Hepatocyte (in vitro differentiated cells): ENCODE results near the gene TNFRSF6B. TPM values are rescaled to one million over a fixed set of nuclear protein-coding genes. Genes with fewer than 3 reads are reported as not detected.

Source experiments
- DNase-seq: peaks from one replicate; pipeline ENCODE4 v3.0.0-alpha.2; 2016; ENCODE audit warnings: low spot score
- H2AFZ ChIP-seq: fragments of 200-600 bp; sonication (generic); 2 replicates; pipeline ENCODE4 v1.6.0; 2016; ENCODE audit warnings: antibody characterized with exemption, mild to moderate bottlenecking
- H3K27ac ChIP-seq: fragments of 200-600 bp; sonication (generic); 2 replicates; pipeline ENCODE4 v1.5.1; 2016; ENCODE audit warnings: mild to moderate bottlenecking
- H3K27me3 ChIP-seq: fragments of 200-600 bp; sonication (generic); 2 replicates; pipeline ENCODE4 v1.6.1; 2016
- H3K36me3 ChIP-seq: fragments of 200-600 bp; sonication (generic); replicated peaks from 2 replicates; pipeline ENCODE4 v1.5.1; 2016; ENCODE audit warnings: low read depth; ENCODE audit not compliant: insufficient read depth
- H3K4me1 ChIP-seq: fragments of 200-600 bp; sonication (generic); 2 replicates; pipeline ENCODE4 v1.5.1; 2016; ENCODE audit warnings: mild to moderate bottlenecking, moderate library complexity; ENCODE audit not compliant: insufficient read depth
- H3K4me2 ChIP-seq: fragments of 200-600 bp; sonication (generic); 2 replicates; pipeline ENCODE4 v1.6.0; 2016
- H3K4me3 ChIP-seq: fragments of 200-600 bp; sonication (generic); 2 replicates; pipeline ENCODE4 v1.5.1; 2016; ENCODE audit warnings: mild to moderate bottlenecking
- H3K79me2 ChIP-seq: fragments of 200-600 bp; sonication (generic); 2 replicates; pipeline ENCODE4 v1.6.0; 2017; ENCODE audit warnings: mild to moderate bottlenecking
- H3K9me2 ChIP-seq: fragments of 200-600 bp; sonication (generic); replicated peaks from 2 replicates; pipeline ENCODE4 v1.6.0; 2017; ENCODE audit warnings: mild to moderate bottlenecking; ENCODE audit not compliant: insufficient read depth
- H3K9me3 ChIP-seq: fragments of 200-600 bp; sonication (generic); 2 replicates; pipeline ENCODE4 v1.5.1; 2016; ENCODE audit warnings: low read depth, mild to moderate bottlenecking
- H4K20me1 ChIP-seq: fragments of 200-600 bp; sonication (generic); 2 replicates; pipeline ENCODE4 v1.6.0; 2016; ENCODE audit warnings: mild to moderate bottlenecking; ENCODE audit not compliant: insufficient read depth, poor library complexity, severe bottlenecking
- CTCF ChIP-seq: fragments of 200-600 bp; sonication (generic); IDR thresholded peaks from 2 replicates; pipeline ENCODE4 v1.5.1; 2016; ENCODE audit warnings: antibody characterized with exemption, mild to moderate bottlenecking; ENCODE audit not compliant: poor library complexity
- EZH2 ChIP-seq: fragments of 200-600 bp; sonication (generic); IDR thresholded peaks from 2 replicates; pipeline ENCODE4 v1.6.1; 2016; ENCODE audit warnings: antibody characterized with exemption, mild to moderate bottlenecking, borderline replicate concordance
- EZH2phosphoT487 ChIP-seq: fragments of 200-600 bp; sonication (generic); IDR thresholded peaks from one replicate; pipeline ENCODE4 v1.6.1; 2018; ENCODE audit warnings: antibody characterized with exemption, mild to moderate bottlenecking, low read depth, moderate library complexity; ENCODE audit not compliant: unreplicated experiment, severe bottlenecking
- WGBS: methylation state at CpG from one replicate; pipeline ENCODE4 v1.1.6; 2016; ENCODE audit warnings: low lambda C conversion rate; ENCODE audit errors: missing lambda C conversion rate; 5-methylcytosine and 5-hydroxymethylcytosine counted together
- polyA plus RNA-seq: library from polyadenylated mRNA; unstranded; fragments of >200 nt; fragmentation: Nextera tagmentation; extraction: Ambion mirVana; gene quantifications from 2 replicates; pipeline ENCODE4 v1.2.1, GENCODE V29; 2016
- total RNA-seq: library from RNA; depleted of rRNA; stranded (reverse); fragments of >200 nt; gene quantifications from 2 replicates; pipeline ENCODE4 v1.2.3, GENCODE V29; 2014

Gene TNFRSF6B
- total and polyA plus RNA-seq, 2 experiments from 2014 or later, result 0.97 to 4.2 TPM

- DNase-seq, result no peak
- H3K4me3 ChIP-seq, result no peak overlapping the region
- 98% methylated on average over 18 of the region's 18 CpGs for WGBS
- H3K4me1 ChIP-seq, result peaks cover 14% of the 10 kb centered on the region
- H3K27me3 ChIP-seq, result no peaks in the 10 kb centered on the region
- TF ChIP-seq EZH2, result no peak
- TF ChIP-seq CTCF, result no peak
- no peak for TF ChIP-seq EZH2phosphoT487
- no peak overlapping the region for H3K4me2 ChIP-seq
- H3K9me2 ChIP-seq, result no peaks in the 10 kb centered on the region
- no peaks in the 10 kb centered on the region for H3K36me3 ChIP-seq
- H3K9me3 ChIP-seq, result no peaks in the 10 kb centered on the region
- H2AFZ ChIP-seq, result no peak overlapping the region
- no peaks in the 10 kb centered on the region for H4K20me1 ChIP-seq
- H3K79me2 ChIP-seq, result peaks cover 4% of the 10 kb centered on the region
- H3K27ac ChIP-seq, result no peak overlapping the region
Measured at GRCh38 chr20:63733579-63734081, 37.2 kb downstream of the TNFRSF6B start.

DNA sequence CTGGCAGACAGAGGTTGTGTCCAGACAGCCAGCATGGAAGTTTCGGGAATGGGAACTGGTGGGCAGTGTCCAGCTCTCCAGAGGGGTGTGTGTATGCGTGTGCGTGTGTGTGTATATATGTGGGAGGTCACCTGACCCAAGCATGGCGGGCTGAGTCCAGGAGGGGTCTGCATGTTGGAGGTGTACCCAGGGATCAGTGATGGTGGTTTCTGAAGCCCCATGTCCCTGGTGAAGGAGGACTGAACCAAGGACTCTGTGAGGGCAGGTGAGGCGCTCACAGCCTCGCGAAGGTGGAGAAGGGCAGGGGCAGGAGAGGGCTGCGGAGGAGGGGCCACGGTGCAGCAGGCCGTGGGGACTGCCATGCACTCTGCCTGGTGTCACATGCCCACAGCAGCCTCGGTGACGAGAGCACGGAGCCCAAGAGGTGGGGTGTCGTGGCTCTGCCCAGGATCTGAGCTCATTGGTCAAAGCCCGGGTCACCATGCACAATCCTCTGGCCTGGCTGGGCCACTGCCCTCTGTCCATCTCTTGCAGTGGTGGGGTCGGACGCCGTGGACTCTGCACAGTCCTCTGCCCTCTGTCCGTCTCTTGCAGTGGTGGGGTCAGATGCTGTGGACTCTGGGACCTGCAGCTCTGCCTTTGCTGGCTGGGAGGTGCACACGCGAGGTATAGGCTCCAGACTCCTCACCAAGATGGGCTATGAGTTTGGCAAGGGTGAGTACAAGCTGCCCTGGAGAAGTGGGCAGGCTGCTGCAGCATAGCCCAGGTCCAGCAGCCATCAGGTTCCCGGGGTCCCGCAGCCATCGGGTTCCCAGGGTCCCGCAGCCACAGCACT is 37.9 kb downstream of the TNFRSF6B start:
- no peak for TF ChIP-seq EZH2
- no peak for TF ChIP-seq CTCF
- no peak for TF ChIP-seq EZH2phosphoT487
- H3K4me1 ChIP-seq, result peaks cover 21% of the 10 kb centered on the region
- H3K4me2 ChIP-seq, result no peak overlapping the region
- H3K27me3 ChIP-seq, result no peaks in the 10 kb centered on the region
- H2AFZ ChIP-seq, result no peak overlapping the region
- no peaks in the 10 kb centered on the region for H3K9me2 ChIP-seq
- no peak overlapping the region for H3K27ac ChIP-seq
- DNase-seq, result no peak
- H4K20me1 ChIP-seq, result no peaks in the 10 kb centered on the region
- no peak overlapping the region for H3K4me3 ChIP-seq
- H3K9me3 ChIP-seq, result no peaks in the 10 kb centered on the region
- H3K36me3 ChIP-seq, result no peaks in the 10 kb centered on the region
- WGBS, result 97% methylated on average over 25 of the region's 25 CpGs
- peaks cover under 1% of the 10 kb centered on the region for H3K79me2 ChIP-seq

GRCh38 chr20:63734946-63735858 is 38.8 kb downstream of the TNFRSF6B start:
- DNase-seq, result no peak
- no peak overlapping the region for H3K4me2 ChIP-seq
- H3K36me3 ChIP-seq, result no peaks in the 10 kb centered on the region
- H3K27me3 ChIP-seq, result no peaks in the 10 kb centered on the region
- WGBS, result 92% methylated on average over 46 of the region's 48 CpGs
- H3K9me3 ChIP-seq, result no peaks in the 10 kb centered on the region
- TF ChIP-seq CTCF, result no peak
- no peak for TF ChIP-seq EZH2phosphoT487
- TF ChIP-seq EZH2, result no peak
- no peak overlapping the region for H3K4me3 ChIP-seq
- H3K4me1 ChIP-seq, result peaks cover 21% of the 10 kb centered on the region
- H3K79me2 ChIP-seq, result no peaks in the 10 kb centered on the region
- no peaks in the 10 kb centered on the region for H4K20me1 ChIP-seq
- H2AFZ ChIP-seq, result no peak overlapping the region
- no peaks in the 10 kb centered on the region for H3K9me2 ChIP-seq
- no peak overlapping the region for H3K27ac ChIP-seq
